ENCODE results near the gene MYO1B. TPM values are rescaled to one million over a fixed set of nuclear protein-coding genes. Genes with fewer than 3 reads are reported as not detected.

The MYO1B gene
- total and polyA plus RNA-seq, 2 of the 4 experiments (the other 2 are of a cell fraction): 57.2 to 116 TPM

DNA sequence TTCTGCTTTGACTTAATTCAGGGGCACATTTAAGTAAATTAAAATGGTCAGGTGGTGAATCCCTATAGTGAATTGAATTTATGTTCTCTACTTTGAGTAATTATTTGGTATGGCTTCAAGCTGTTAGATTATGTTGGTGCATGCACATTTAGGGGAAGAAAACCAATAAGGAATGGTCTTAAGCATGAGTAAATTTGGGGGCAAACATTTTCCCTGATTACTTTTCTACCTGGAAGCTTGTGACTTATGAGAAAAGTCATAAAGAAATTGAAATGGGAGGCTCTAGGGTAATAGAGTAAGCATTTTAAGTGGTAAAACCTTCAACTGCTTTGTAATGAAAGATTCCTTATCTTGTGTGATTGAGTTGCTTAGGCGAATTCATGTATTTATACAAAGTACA, 112.5 kb downstream of the MYO1B start:
- TF ChIP-seq RCOR1 (IDR thresholded peaks at IDR 0.05; ENCODE audit: insufficient replicate concordance, low read length): no peak
- no peak for TF ChIP-seq MAZ (IDR thresholded peaks at IDR 0.05; ENCODE audit: borderline replicate concordance, low read depth, low read length)
- no peak for TF ChIP-seq RAD21 (IDR thresholded peaks at IDR 0.05; ENCODE audit: low read length)
- TF ChIP-seq, protein P1, sequence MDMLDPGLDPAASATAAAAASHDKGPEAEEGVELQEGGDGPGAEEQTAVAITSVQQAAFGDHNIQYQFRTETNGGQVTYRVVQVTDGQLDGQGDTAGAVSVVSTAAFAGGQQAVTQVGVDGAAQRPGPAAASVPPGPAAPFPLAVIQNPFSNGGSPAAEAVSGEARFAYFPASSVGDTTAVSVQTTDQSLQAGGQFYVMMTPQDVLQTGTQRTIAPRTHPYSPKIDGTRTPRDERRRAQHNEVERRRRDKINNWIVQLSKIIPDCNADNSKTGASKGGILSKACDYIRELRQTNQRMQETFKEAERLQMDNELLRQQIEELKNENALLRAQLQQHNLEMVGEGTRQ (IDR thresholded peaks at IDR 0.05; ENCODE audit: low read depth, low read length): no peak
- no peak for TF ChIP-seq RFX5 (IDR thresholded peaks at IDR 0.05; ENCODE audit: low read depth, low read length)
- TF ChIP-seq, protein P2, sequence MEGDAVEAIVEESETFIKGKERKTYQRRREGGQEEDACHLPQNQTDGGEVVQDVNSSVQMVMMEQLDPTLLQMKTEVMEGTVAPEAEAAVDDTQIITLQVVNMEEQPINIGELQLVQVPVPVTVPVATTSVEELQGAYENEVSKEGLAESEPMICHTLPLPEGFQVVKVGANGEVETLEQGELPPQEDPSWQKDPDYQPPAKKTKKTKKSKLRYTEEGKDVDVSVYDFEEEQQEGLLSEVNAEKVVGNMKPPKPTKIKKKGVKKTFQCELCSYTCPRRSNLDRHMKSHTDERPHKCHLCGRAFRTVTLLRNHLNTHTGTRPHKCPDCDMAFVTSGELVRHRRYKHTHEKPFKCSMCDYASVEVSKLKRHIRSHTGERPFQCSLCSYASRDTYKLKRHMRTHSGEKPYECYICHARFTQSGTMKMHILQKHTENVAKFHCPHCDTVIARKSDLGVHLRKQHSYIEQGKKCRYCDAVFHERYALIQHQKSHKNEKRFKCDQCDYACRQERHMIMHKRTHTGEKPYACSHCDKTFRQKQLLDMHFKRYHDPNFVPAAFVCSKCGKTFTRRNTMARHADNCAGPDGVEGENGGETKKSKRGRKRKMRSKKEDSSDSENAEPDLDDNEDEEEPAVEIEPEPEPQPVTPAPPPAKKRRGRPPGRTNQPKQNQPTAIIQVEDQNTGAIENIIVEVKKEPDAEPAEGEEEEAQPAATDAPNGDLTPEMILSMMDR (conservative IDR thresholded peaks at IDR 0.05; ENCODE audit: low read depth, low read length): no peak
- no peak for TF ChIP-seq SMC3 (IDR thresholded peaks at IDR 0.05; ENCODE audit: low read depth, low read length)
- TF ChIP-seq MAFK (IDR thresholded peaks at IDR 0.05; ENCODE audit: low read depth, low read length): no peak
- no peak for TF ChIP-seq BHLHE40 (IDR thresholded peaks at IDR 0.05; ENCODE audit: low read depth, low read length)
- TF ChIP-seq NFE2L2 (IDR thresholded peaks at IDR 0.05; ENCODE audit: low read depth, low read length): no peak
- no peak for TF ChIP-seq FOS (IDR thresholded peaks at IDR 0.05; ENCODE audit: low read depth, low read length)
- TF ChIP-seq POLR2A (IDR thresholded peaks at IDR 0.05; ENCODE audit: low read depth, low read length): no peak
- TF ChIP-seq CHD1 (IDR thresholded peaks at IDR 0.05; ENCODE audit: low read depth, low read length): no peak
- TF ChIP-seq, protein P3, sequence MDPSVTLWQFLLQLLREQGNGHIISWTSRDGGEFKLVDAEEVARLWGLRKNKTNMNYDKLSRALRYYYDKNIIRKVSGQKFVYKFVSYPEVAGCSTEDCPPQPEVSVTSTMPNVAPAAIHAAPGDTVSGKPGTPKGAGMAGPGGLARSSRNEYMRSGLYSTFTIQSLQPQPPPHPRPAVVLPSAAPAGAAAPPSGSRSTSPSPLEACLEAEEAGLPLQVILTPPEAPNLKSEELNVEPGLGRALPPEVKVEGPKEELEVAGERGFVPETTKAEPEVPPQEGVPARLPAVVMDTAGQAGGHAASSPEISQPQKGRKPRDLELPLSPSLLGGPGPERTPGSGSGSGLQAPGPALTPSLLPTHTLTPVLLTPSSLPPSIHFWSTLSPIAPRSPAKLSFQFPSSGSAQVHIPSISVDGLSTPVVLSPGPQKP (IDR thresholded peaks at IDR 0.05; ENCODE audit: borderline replicate concordance, low read depth, low read length): no peak
- Histone ChIP-seq H2BK20ac (ENCODE audit: low read depth, low read length) (no peak overlapping the region), H2AFZ (replicated peaks; ENCODE audit: low read length, poor library complexity) (no peak overlapping the region), H3K36me3 (ENCODE audit: control insufficient read depth, insufficient read depth, low read length) (peaks cover 27% of the 10 kb centered on the region), H3K9me3 (ENCODE audit: control insufficient read depth, insufficient read depth, low read length) (peaks cover 2% of the 10 kb centered on the region; the same call in 1 of the 2 replicates), H2BK5ac (ENCODE audit: low read depth, low read length, poor library complexity, severe bottlenecking) (no peak overlapping the region), H3K4ac (ENCODE audit: low read depth, low read length) (no peak overlapping the region), H3K4me3 (ENCODE audit: insufficient read depth, low read depth, low read length) (no peak overlapping the region), H3K4me1 (ENCODE audit: control insufficient read depth, insufficient read depth, low read length) (peaks cover 9% of the 10 kb centered on the region), H2BK120ac (ENCODE audit: low read depth, low read length) (no peak overlapping the region), H4K20me1 (ENCODE audit: insufficient read depth, low read length) (peaks cover 4% of the 10 kb centered on the region; the same call in 1 of the 2 replicates), H3K4me2 (ENCODE audit: low read depth, low read length) (no peak overlapping the region), H3K79me1 (ENCODE audit: low read depth in 1 of 2, low read length in 2 of 2) (peaks cover 29 to 53% of the 10 kb centered on the region in 2 experiments; a peak in 3 of 4 replicates), H2AK9ac (replicated peaks; ENCODE audit: low read depth, low read length, poor library complexity) (no peak overlapping the region), H2BK15ac (ENCODE audit: low read depth, low read length) (no peak overlapping the region), H2AK5ac (ENCODE audit: low read depth, low read length) (no peak overlapping the region), H4K5ac (ENCODE audit: low read depth, low read length) (no peak overlapping the region), H4K91ac (ENCODE audit: insufficient read depth, low read depth, low read length) (no peak overlapping the region), H3K14ac (replicated peaks; ENCODE audit: low read depth, low read length) (no peak overlapping the region), H4K8ac (ENCODE audit: low read depth in 2 of 2, low read length in 2 of 2) (no peak overlapping the region; a peak in 1 of 4 replicates), H3K9me1 (ENCODE audit: insufficient read depth, low read length) (peaks cover 9% of the 10 kb centered on the region), H3K27me3 (ENCODE audit: control insufficient read depth, insufficient read depth, low read length) (no peaks in the 10 kb centered on the region), H3K56ac (ENCODE audit: extremely low read depth, insufficient read depth, low read length) (no peak overlapping the region), H3K23ac (ENCODE audit: low read depth, low read length) (no peak overlapping the region), H3K27ac (ENCODE audit: insufficient read depth, low read length) (no peak overlapping the region), H3K18ac (ENCODE audit: low read depth, low read length) (no peak overlapping the region), H3K9ac (ENCODE audit: low read depth, low read length) (no peak overlapping the region)
- ATAC-seq (ENCODE audit: low read depth): no peak
- ChIA-PET CTCF (no interaction called here), POLR2A (ENCODE audit: unreplicated experiment) (no interaction called here)
- no TSS peak for BruUV-seq (replicated peaks)
- no CpG with 5 or more reads among the region's 1 CpG for WGBS, 2 experiments (ENCODE audit: extremely low coverage in 2 of 2, insufficient read length in 1 of 2)
- in situ Hi-C loops (cut with MboI; ENCODE audit: low sequenced_read_pairs) (no loop called here), intact Hi-C loops (cut with micrococcal nuclease) (no loop called here), dilution Hi-C loops (cut with HindIII; ENCODE audit: low sequenced_read_pairs, unreplicated experiment) (no loop called here)
- DNase-seq: no peak

Data from IMR-90 (cell line).